T-helper 2 cell (primary cell): ENCODE measurements around the gene OR4D10.
"Not testable (repeated sequence)": the region's sequence is repeated elsewhere in the genome, so short reads cannot be mapped to it uniquely, and the experiment has no call there.

Source experiments
- DNase-seq, 5 experiments: peaks; one replicate each; pipeline versions ENCODE4 v3.0.0 to v3.0.0-alpha.2; 2012 to 2022
- total RNA-seq, 2 donors: gene quantifications; one replicate each; lab custom pipeline; 2026; lab: John Stamatoyannopoulos, UW

The OR4D10 gene
- total RNA-seq = 0 reads per million in 2 donors

- DNase-seq = no peak
Observed at GRCh38 chr11:59473015-59473414, at the start of gene OR4D10. TSS of gene OR4D10 (plus strand) at chr11:59473315. CDS start at chr11:59477430, 4,115 bp downstream.

- DNase-seq = no peak
Observed at GRCh38 chr11:59423835-59424234, 49.3 kb upstream of the OR4D10 start.

- no peak for DNase-seq
Observed at GRCh38 chr11:59425131-59425530, 48.0 kb upstream of the OR4D10 start.

GRCh38 chr11:59426361-59427067 lies 46.6 kb upstream of the OR4D10 start, which contains the start of gene OR5A2:
TSS of gene OR5A2 (minus strand) at chr11:59426413. CDS start at chr11:59422953, 3,460 bp downstream.
- DNase-seq = no peak

- DNase-seq = no peak
Observed at GRCh38 chr11:59427068-59427382, 46.1 kb upstream of the OR4D10 start.

- peak in 2 of 5 experiments; percentile 9 to 46 for DNase-seq
Observed at GRCh38 chr11:59429924-59430516, 43.1 kb upstream of the OR4D10 start.

GRCh38 chr11:59436169-59436568 lies 36.9 kb upstream of the OR4D10 start, which contains the start of gene OR5A1:
TSS of gene OR5A1 (plus strand) at chr11:59436469. CDS start at chr11:59443169, 6,700 bp downstream.
- no peak for DNase-seq

GRCh38 chr11:59437770-59438169 lies 35.3 kb upstream of the OR4D10 start:
- DNase-seq = no peak

GRCh38 chr11:59445624-59446023 lies 27.5 kb upstream of the OR4D10 start:
- not testable (repeated sequence) for DNase-seq

- DNase-seq = no peak
Observed at GRCh38 chr11:59448484-59448883, 24.6 kb upstream of the OR4D10 start.

GRCh38 chr11:59456661-59457060 lies 16.5 kb upstream of the OR4D10 start, which contains the start of gene OR4D6:
TSS of gene OR4D6 (plus strand) at chr11:59456961. CDS start at chr11:59456961, 0 bp downstream.
- DNase-seq = no peak

GRCh38 chr11:59459916-59460315 lies 13.2 kb upstream of the OR4D10 start:
- DNase-seq = no peak

- no peak for DNase-seq
Observed at GRCh38 chr11:59463190-59463641, 9.9 kb upstream of the OR4D10 start.

GRCh38 chr11:59475176-59475575 lies 2.1 kb downstream of the OR4D10 start:
- DNase-seq = no peak

- DNase-seq = no peak
Observed at GRCh38 chr11:59479906-59480305, 6.8 kb downstream of the OR4D10 start.

GRCh38 chr11:59480359-59480758 lies 7.2 kb downstream of the OR4D10 start:
- DNase-seq = no peak

- DNase-seq = no peak
Observed at GRCh38 chr11:59501931-59502330, 28.8 kb downstream of the OR4D10 start.

GRCh38 chr11:59503276-59503675 lies 30.2 kb downstream of the OR4D10 start, which contains the start of gene OR4D11:
TSS of gene OR4D11 (plus strand) at chr11:59503576. CDS start at chr11:59503576, 0 bp downstream.
- no peak for DNase-seq

GRCh38 chr11:59510941-59511589 lies 38.0 kb downstream of the OR4D10 start, which contains the start of gene OR4D9:
TSS of gene OR4D9 (plus strand) at chr11:59511539. CDS start at chr11:59514913, 3,374 bp downstream.
- peak in 1 of 5 experiments; percentile 19 for DNase-seq

- DNase-seq = no peak
Observed at GRCh38 chr11:59511675-59512074, 38.6 kb downstream of the OR4D10 start.

- DNase-seq = not testable (repeated sequence)
Observed at GRCh38 chr11:59520139-59520538, 47.0 kb downstream of the OR4D10 start.

- DNase-seq = no peak
Observed at GRCh38 chr11:59520741-59521140, 47.6 kb downstream of the OR4D10 start.

GRCh38 chr11:59523541-59523940 lies 50.4 kb downstream of the OR4D10 start:
- no peak for DNase-seq
